ENCODE measurements around the gene MT1G. TPM values are rescaled to one million over a fixed set of nuclear protein-coding genes. Genes with fewer than 3 reads are reported as not detected.

The MT1G gene
- total RNA-seq, 1 donor from 2014 or later, result 0.75 TPM

GRCh38 chr16:56651586-56651985, 16.3 kb downstream of the MT1G start, which contains the start of gene MT1B:
TSS of gene MT1B (plus strand) at chr16:56651886. CDS start at chr16:56651954, 68 bp downstream.
- no peak for DNase-seq (ENCODE audit: low read depth)
- peaks cover 37% of the 10 kb centered on the region for H3K27me3 ChIP-seq (ENCODE audit: control insufficient read depth, insufficient read depth, low read length)
- no peak within 1 kb of the TSS for H3K4me3 ChIP-seq (ENCODE audit: low read depth, low read length)
- TF ChIP-seq CTCF (IDR thresholded peaks at IDR 0.05; ENCODE audit: insufficient read depth, low read length, poor library complexity, severe bottlenecking), result no peak
- H3K36me3 ChIP-seq (ENCODE audit: control insufficient read depth, insufficient read depth, low read length), result no peaks in the 10 kb centered on the region

DNA sequence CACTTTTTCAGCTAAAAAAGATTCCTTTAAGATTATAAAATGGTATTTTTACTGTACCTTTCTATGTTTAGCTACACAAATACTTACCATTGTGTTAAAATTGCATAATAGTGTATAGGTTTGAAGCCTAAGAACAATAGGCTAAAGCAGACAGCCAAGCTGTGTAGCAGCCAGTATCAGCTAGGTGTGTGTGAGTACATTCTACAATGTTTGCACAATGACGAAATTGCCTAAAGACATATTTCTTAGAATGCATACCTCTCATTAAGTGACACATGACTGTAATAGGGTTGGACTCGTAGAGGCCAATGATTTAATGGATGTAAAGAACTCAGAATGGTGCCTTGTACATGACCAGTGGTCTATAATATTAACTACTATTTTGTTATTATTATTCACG, 18.0 kb downstream of the MT1G start:
- Histone ChIP-seq H3K36me3 (ENCODE audit: control insufficient read depth, insufficient read depth, low read length) (no peaks in the 10 kb centered on the region), H3K4me3 (ENCODE audit: low read depth, low read length) (no peak overlapping the region), H3K27me3 (ENCODE audit: control insufficient read depth, insufficient read depth, low read length) (peaks cover 43% of the 10 kb centered on the region)
- no peak for DNase-seq (ENCODE audit: low read depth)
- TF ChIP-seq CTCF (IDR thresholded peaks at IDR 0.05; ENCODE audit: insufficient read depth, low read length, poor library complexity, severe bottlenecking), result no peak

DNA sequence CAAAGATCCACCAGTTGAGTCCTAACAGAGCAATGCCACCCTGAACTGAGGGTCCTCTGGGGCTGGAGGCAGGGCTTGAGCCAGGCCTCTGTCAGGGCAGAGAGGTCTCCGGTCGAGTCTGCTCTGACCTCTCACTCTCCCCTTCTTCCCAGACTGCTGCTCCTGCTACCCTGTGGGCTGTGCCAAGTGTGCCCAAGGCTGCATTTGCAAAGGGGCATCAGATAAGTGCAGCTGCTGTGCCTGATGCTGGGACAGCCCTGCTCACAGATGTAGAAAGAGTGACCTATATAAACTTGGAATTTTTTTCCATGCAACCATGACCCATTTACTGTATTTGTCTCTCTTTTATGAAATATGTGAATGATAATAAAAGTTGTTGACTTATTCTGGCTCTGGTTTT, 18.6 kb downstream of the MT1G start:
- no peak for TF ChIP-seq CTCF (IDR thresholded peaks at IDR 0.05; ENCODE audit: insufficient read depth, low read length, poor library complexity, severe bottlenecking)
- Histone ChIP-seq H3K27me3 (ENCODE audit: control insufficient read depth, insufficient read depth, low read length) (peaks cover 43% of the 10 kb centered on the region), H3K36me3 (ENCODE audit: control insufficient read depth, insufficient read depth, low read length) (no peaks in the 10 kb centered on the region), H3K4me3 (ENCODE audit: low read depth, low read length) (no peak overlapping the region)
- no peak for DNase-seq (ENCODE audit: low read depth)

DNA sequence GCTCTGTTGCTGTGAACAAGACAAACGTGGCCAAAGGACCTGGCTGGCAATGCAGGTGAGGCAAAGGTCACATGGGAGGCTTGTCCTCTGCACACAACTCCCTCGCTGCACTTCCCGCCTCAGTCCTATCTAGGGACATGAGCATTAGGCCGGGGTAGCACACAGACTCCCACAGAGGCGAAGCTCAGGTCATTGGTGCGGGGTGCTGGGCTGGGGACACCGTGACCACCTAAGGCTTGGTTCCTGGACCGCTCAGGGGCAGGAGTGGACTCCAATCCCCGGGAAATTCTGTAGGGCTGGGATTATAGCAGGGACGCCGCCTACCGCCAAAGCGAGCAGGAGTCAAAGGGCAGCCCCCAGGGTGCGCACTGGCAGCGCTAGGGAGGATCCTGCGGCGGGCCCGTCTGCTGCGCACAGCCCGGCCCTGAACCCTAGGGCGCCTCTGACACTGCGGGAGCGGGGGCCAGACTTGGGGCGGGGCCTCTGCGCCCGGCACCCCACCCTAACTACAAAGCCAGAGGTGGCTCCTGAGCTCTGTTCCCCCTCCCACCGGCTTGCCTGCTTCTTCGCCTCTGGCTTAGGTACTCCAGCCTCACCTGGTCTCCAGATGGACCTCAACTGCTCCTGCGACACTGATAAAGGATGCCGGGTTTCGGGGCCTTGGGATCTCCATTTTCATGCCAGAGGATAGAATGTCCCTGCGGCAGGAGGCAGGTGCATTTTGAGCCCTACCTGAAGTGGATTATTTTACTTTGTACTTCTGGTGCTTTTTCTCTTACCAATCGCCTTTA, 20.0 kb downstream of the MT1G start:
- no peak for DNase-seq (ENCODE audit: low read depth)
- Histone ChIP-seq H3K27me3 (ENCODE audit: control insufficient read depth, insufficient read depth, low read length) (peaks cover 43% of the 10 kb centered on the region), H3K4me3 (ENCODE audit: low read depth, low read length) (no peak overlapping the region), H3K36me3 (ENCODE audit: control insufficient read depth, insufficient read depth, low read length) (no peaks in the 10 kb centered on the region)
- no peak for TF ChIP-seq CTCF (IDR thresholded peaks at IDR 0.05; ENCODE audit: insufficient read depth, low read length, poor library complexity, severe bottlenecking)

DNA sequence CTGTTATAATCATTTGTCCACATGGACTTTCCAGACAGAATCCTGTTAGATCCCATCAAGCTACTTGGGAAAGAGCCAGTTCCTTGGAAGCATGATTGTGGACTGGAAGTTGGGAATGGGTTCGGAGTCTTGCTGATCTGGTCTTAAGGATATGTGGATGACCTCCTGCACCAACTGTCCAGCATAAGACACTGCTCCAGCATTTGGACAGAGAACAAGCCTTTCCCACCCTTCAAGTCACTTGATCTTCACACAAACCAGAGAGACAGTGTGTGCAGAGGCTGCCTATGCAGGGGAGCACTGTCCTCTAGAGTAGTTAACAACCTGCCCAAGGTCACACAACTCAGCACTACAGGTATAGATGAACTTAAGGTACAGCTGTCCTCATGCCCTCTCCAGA, 22.0 kb downstream of the MT1G start:
- Histone ChIP-seq H3K27me3 (ENCODE audit: control insufficient read depth, insufficient read depth, low read length) (peaks cover 29% of the 10 kb centered on the region), H3K36me3 (ENCODE audit: control insufficient read depth, insufficient read depth, low read length) (no peaks in the 10 kb centered on the region), H3K4me3 (ENCODE audit: low read depth, low read length) (no peak overlapping the region)
- DNase-seq (ENCODE audit: low read depth), result no peak
- TF ChIP-seq CTCF (IDR thresholded peaks at IDR 0.05; ENCODE audit: insufficient read depth, low read length, poor library complexity, severe bottlenecking), result no peak

GRCh38 chr16:56645311-56645710, 22.6 kb downstream of the MT1G start:
- DNase-seq (ENCODE audit: low read depth), result no peak
- H3K36me3 ChIP-seq (ENCODE audit: control insufficient read depth, insufficient read depth, low read length), result no peaks in the 10 kb centered on the region
- peaks cover 29% of the 10 kb centered on the region for H3K27me3 ChIP-seq (ENCODE audit: control insufficient read depth, insufficient read depth, low read length)
- H3K4me3 ChIP-seq (ENCODE audit: low read depth, low read length), result no peak overlapping the region
- TF ChIP-seq CTCF (IDR thresholded peaks at IDR 0.05; ENCODE audit: insufficient read depth, low read length, poor library complexity, severe bottlenecking), result no peak

All from kidney epithelial cell (primary cell).